HG03432 (cell line): ENCODE data around the gene SSR4.
"Not testable (repeated sequence)": the region's sequence is repeated elsewhere in the genome, so short reads cannot be mapped to it uniquely, and the experiment has no call there.

Experiments used
- ATAC-seq: cut with Tn5 transposase; IDR thresholded peaks from one replicate; pipeline ENCODE4 v1.9.1; 2021; ENCODE audit warnings: mild to moderate bottlenecking, moderate library complexity; ENCODE audit not compliant: unreplicated experiment

SSR4 gene

DNA sequence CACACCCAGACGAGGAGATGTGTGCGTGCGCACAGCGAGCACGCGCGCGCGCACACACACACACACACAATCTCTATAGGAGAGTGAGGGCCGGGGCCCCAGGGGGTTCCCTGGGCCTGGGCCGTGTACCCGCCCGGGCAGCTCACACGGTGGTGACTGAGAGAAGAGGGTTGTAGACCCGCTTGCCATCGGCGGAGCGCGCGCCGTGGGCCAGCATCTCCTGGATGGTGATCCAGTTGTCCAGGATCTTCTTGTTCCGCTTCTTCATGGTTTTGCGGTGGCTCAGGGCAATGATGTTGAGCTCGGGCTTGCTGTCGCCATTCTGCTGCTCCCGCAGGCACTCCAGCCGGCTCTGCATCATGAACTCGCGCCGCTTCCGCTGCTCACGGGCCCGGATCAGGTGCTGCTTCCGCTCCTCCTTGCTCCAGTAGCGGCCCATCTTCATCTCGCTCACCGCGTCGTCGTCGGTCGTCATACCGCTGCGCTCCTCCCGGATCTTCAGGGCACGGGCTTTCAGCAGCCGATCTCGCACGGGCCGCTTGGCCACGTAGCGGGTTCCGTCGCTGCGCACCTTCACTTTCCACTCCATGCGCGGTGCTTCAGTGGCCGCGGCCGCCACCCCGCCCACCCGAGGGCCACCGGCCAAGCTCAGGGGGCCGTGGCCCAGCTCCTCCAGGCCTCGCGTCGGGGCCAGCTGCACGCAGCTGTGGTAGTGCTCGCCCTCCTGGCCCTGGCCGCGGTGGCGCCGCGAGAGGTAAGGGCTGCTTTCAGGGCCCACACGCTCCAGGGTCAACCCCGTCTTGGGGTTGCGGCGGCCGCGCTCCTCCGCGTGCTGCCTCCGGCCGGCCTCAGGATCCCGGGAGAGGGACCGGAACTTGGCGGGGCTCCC, 9.0 kb downstream of the SSR4 start:
- no peak for ATAC-seq

GRCh38 chrX:153804100-153804595, 9.7 kb downstream of the SSR4 start:
- ATAC-seq = no peak

GRCh38 chrX:153804621-153805020, 10.2 kb downstream of the SSR4 start:
- no peak for ATAC-seq

- ATAC-seq = no peak
Observed at GRCh38 chrX:153805436-153805835, 11.0 kb downstream of the SSR4 start.

DNA sequence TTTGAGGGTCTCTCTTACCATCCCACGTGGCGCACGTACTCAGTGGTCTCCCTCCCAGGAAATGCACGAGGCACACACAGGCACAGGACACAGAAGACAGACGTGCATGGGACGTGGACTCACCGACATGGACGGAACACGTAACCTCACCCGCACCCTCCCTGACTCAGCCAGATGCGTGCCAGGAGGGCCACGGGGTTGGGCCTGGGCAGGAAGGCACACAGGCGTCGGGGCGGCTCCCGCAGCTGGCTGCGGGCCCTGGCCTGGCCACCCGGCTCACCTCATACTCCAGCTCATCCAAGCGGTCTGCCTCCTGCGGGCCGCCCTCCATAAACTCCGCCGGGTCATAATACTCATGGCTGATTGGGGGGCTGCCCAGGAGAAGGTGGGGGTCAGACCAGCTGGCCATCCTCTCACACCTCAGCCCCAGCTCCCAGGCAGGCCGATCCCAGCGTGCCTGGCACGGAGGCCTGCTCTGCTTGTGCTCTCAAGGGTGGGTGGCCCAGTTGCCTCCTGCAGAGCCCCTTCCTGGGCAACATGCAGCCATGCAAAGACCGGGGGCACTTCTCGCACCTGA, 12.6 kb downstream of the SSR4 start:
- ATAC-seq = no peak

DNA sequence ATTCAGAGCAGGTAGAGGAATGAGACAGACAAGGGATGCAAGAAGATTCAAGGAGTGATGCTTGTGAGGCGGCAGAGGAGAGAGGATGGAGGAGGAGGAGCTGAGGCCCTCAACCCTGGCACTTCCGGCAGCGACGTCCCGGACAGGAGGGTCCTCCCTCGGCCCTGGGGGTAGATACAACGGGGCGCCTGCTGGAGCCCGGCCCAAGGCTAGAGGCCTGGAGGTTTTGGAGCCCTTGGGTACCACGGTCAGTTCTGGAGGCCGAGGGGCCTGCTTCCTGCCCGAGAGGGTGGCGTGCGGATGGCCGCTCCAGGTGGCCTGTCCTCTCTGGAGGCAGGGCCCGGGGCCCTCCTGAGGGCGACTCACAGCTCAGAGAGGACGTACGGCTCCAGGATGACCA, 13.5 kb downstream of the SSR4 start:
- ATAC-seq = no peak

DNA sequence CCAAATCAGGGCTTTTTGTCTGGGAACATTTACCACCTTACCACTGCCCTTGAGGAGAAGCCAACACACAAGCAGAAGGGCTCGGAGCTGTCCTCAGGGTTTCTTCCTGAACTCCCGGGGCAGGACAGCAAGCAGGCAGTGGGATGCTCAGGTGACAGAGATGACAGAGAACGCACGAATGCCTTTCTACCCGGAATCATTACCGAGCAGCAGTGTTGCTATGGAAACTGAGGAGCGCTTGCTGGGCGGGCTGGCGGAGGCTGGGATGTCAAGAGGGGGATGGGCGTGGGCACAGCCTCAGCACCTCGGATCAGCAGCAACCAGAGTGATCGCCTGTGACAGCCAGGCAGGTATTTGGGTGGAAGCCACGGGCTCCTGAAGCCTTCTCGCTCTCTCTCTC, 17.8 kb downstream of the SSR4 start:
- ATAC-seq = no peak

GRCh38 chrX:153813161-153813560, 18.7 kb downstream of the SSR4 start:
- ATAC-seq = no peak

GRCh38 chrX:153814591-153815315, 20.3 kb downstream of the SSR4 start:
- ATAC-seq = no peak

DNA sequence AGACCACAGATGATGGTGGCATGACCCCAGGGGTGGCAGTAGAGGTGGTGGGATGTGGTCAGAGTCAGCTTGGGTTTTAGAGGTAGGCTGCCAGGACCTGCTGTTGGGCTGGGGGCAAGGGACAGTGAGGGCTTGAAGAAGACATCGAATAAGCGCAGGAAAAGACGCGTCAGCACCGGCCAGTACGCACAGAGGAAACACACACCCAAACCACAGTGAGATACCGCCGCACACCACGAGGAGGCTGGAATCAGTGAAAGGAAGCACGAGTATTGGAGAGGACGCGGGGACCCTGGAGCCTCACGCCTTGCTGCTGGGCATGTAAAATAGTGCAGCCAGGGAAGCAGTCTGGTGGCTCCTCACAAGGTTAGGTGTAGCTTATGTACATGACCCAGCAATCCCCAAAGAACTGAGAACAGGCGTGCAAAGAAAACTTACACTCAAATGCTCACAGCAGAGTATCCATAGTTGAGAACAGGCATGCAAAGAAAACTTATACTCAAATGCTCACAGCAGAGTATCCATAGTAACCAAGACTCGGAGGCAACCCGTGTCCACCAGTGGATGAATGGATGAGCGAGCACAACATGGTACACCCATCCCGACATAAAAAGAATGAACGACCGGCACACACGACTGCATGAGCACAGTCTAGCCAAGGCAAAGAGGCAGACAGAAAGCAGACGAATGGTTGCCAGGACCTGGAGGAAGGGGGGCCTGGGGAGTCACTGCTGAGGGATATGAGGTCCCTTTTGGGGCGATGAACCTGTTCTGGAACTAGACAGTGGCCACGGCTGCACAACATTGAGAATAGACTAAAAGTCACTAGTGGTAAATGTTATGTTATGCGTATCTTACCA, 22.6 kb downstream of the SSR4 start:
- no peak for ATAC-seq

DNA sequence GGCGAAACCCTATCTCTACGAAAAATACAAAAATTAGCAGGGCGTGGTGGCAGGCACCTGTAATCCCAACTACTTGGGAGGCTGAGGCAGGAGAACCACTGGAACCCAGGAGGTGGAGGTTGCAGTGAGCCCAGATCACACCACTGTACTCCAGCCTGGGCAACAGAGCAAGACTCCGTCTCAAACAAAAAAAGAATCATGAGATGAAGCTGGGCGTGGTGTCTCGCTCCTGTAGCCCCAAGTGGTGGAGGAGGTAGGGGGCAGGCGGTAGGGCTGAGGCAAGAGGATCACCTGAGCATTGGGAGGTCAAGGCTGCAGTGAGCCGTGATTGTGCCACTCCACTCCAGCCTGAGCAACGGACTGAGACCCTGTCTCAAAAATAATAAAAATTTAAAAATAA, 23.6 kb downstream of the SSR4 start:
- not testable (repeated sequence) for ATAC-seq

DNA sequence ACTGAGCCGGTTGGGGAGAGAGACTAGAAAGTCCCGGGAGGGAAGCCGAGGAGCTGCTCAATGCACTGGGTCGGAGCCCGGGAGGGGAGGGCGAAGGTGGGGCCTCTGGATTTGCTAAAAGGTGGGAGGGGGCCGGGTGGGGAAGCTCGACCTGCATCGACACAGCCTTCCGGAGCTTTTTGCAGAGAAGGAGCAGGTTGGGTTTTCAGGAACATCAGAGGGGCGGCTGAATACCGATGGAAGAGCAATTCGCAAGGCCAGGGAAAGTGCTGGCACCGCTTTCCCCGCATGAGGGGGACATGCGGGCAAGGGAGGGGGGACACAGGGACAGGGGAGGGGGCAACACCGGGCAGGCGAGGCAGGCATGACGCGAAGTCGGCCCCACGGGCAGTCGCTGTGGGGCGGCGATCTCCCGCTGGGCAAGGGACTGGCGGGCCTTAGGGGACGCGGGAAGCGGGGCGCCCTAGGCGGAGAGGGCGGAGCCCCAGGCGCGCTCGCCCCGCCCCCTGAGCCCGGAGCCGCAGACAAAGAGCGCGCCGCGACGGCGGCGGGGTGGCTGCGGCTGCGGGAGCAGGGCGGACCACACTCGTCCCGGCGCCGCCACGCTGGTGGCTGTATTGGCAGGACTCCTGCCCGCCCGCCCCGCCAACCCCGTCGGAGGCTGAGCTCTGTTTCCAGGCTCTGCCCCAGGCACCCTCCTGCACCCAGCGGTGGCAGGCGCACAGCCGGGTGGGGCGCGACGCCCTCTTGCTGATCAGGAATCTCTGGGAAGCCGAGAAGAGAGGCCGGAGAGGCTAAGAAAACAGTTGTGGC, 24.3 kb downstream of the SSR4 start:
- ATAC-seq = no peak

DNA sequence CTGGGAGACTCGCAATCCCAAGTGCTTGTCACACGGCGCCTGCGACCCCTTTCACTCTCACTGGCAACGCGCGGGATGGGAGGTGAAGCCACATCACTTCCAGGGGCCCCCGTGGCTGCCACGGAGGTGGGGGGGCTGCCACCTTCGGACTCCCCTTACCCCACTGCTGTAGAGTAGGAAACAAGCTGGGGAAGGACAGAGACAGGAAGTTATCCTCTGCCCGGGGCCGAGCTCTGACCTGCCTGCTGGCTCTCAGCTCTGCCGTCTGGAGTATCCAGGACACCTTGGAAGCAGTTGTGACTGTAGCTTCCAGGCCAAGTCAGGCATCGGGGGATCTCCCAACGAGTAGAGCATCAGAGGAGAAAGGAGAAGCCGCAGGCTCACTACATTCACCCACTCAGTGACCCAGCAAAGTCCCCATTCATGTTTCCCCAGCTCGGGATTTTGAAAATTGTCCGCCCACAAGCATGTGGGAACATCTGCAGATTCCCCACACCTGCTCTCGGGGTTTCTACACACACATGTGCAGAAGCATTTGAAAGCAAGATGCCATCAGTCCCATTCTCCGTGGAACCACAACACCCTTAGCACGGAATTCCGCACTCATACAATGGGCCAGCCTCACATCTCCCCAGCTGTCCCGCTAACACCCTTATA, 25.0 kb downstream of the SSR4 start:
- ATAC-seq = no peak

GRCh38 chrX:153820601-153821000, 26.1 kb downstream of the SSR4 start:
- no peak for ATAC-seq

DNA sequence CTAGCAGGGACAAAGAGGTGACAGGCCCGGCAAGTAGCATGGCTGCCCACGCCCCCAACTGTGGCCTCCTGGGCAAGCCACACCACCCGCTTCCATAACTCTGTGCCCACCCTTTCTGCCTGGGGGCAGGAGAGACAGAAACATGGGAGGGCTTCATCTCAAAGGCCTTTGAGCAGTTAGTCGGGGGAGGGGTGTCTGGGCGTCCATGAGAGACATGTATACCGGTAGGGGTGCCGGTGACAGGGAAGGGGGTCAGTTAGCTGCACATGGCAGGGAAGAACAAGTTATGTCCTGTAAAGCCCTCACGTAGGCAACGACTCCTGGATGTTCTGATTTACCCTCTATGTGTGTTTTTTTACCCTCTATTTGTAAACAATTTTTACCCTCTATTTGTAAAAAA, 26.6 kb downstream of the SSR4 start:
- ATAC-seq = no peak

DNA sequence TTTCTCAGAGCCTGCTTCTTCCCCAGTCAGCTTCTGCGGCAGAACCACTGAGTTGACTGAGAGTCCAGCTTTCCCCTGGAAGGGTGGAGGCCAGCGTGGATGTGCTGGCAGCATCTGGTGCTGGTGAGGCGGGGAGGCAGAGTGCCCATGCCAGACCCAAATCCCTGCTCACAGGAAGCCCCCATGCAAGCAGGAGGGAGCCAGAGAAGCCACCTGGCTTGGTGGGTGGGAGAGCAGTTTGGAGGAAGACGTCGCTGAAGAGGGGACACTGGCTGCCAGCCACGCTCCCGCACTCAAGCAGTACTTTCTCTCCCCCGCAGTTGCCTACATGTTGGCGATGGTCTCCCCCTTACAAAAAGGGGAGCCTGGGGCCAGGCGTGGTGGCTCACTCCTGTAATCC, 29.9 kb downstream of the SSR4 start:
- ATAC-seq = no peak

- ATAC-seq = no peak
Observed at GRCh38 chrX:153825042-153825441, 30.6 kb downstream of the SSR4 start.

DNA sequence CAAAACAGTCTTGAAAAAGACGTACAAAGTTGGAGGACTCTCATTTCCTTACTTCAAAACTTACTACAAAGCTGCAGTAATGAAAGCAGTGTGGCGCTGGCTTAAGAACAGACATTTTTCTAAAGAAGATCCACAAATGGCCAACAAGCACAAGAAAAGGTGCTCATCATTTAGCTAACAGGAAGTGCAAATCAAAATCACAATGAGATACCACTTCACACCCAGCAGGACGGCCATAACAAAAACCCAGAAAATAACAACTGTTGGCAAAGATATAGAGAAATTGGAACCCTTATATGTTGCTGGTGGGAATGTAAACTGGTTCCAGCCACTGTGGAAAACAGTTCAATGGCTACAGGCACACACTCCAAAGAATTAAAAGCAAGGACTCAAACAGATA, 32.5 kb downstream of the SSR4 start:
- ATAC-seq = no peak

DNA sequence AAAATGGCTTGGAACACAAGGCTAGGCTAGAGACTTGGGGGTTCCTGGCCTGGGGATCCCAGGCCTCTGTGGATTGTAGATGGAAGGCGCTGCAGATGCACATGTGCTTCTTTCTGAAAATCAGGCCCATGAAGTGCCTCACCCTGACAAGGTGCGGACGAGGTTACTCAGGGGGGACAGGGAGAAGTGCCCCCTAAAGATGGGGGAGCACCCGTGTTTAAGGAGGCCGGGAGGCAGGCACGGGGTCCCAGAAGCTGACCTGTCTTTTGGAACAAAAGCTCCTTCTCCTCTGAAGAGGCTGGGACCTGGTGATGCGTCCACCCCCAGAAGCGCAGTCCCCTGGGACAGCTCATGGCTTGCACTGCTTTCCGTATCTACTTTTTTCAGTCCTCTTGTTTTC, 33.4 kb downstream of the SSR4 start:
- no peak for ATAC-seq
